ENCODE data around the gene TMEM9. TPM values are rescaled to one million over a fixed set of nuclear protein-coding genes. Genes with fewer than 3 reads are reported as not detected.

Gene TMEM9
- total RNA-seq, 6 experiments from 2014 or later = 60.3 to 72.7 (median 64.9) TPM

- H3K27ac Mint-ChIP-seq = no peak overlapping the region
- DNase-seq = no peak
- H3K9me3 Mint-ChIP-seq = no peaks in the 10 kb centered on the region
- no peaks in the 10 kb centered on the region for H3K36me3 Mint-ChIP-seq (ENCODE audit: low read depth)
- peaks cover 15% of the 10 kb centered on the region for H3K4me1 Mint-ChIP-seq (ENCODE audit: low read depth)
- peak; percentile 25; the same call in 1 of the 2 replicates for TF ChIP-seq CTCF (IDR thresholded peaks at IDR 0.05)
- H3K4me3 Mint-ChIP-seq = no peak overlapping the region
- H3K27me3 Mint-ChIP-seq (ENCODE audit: insufficient read depth) = peaks cover 25% of the 10 kb centered on the region
Observed at GRCh38 chr1:201185123-201185453, 30.8 kb upstream of the TMEM9 start.

GRCh38 chr1:201184307-201185122 is 30.2 kb upstream of the TMEM9 start:
- Mint-ChIP-seq H3K4me1 (ENCODE audit: low read depth) (peaks cover 15% of the 10 kb centered on the region), H3K4me3 (no peak overlapping the region), H3K27ac (no peak overlapping the region), H3K9me3 (no peaks in the 10 kb centered on the region), H3K27me3 (ENCODE audit: insufficient read depth) (peaks cover 26% of the 10 kb centered on the region), H3K36me3 (ENCODE audit: low read depth) (no peaks in the 10 kb centered on the region)
- peak; percentile 84 for DNase-seq
- peak; percentile 80 for TF ChIP-seq CTCF (IDR thresholded peaks at IDR 0.05)

GRCh38 chr1:201183753-201184152 is 29.5 kb upstream of the TMEM9 start:
- no peak for DNase-seq
- Mint-ChIP-seq H3K4me1 (ENCODE audit: low read depth) (peaks cover 15% of the 10 kb centered on the region), H3K4me3 (no peak overlapping the region), H3K36me3 (ENCODE audit: low read depth) (no peaks in the 10 kb centered on the region), H3K9me3 (no peaks in the 10 kb centered on the region; the same call in 1 of the 2 replicates), H3K27ac (no peak overlapping the region), H3K27me3 (ENCODE audit: insufficient read depth) (peaks cover 25% of the 10 kb centered on the region)
- no peak for TF ChIP-seq CTCF (IDR thresholded peaks at IDR 0.05)

- TF ChIP-seq CTCF (IDR thresholded peaks at IDR 0.05) = no peak
- H3K4me1 Mint-ChIP-seq (ENCODE audit: low read depth) = peaks cover 15% of the 10 kb centered on the region
- H3K27ac Mint-ChIP-seq = no peak overlapping the region
- DNase-seq = no peak
- no peak overlapping the region for H3K4me3 Mint-ChIP-seq
- peaks cover 29% of the 10 kb centered on the region for H3K27me3 Mint-ChIP-seq (ENCODE audit: insufficient read depth)
- no peaks in the 10 kb centered on the region for H3K36me3 Mint-ChIP-seq (ENCODE audit: low read depth)
- no peaks in the 10 kb centered on the region; the same call in 1 of the 2 replicates for H3K9me3 Mint-ChIP-seq
Observed at GRCh38 chr1:201183209-201183608, 28.9 kb upstream of the TMEM9 start.

GRCh38 chr1:201181726-201182125 is 27.5 kb upstream of the TMEM9 start:
- no peak overlapping the region for H3K27ac Mint-ChIP-seq
- no peak for DNase-seq
- peaks cover 22% of the 10 kb centered on the region for H3K4me1 Mint-ChIP-seq (ENCODE audit: low read depth)
- peaks cover 27% of the 10 kb centered on the region for H3K27me3 Mint-ChIP-seq (ENCODE audit: insufficient read depth)
- no peak for TF ChIP-seq CTCF (IDR thresholded peaks at IDR 0.05)
- no peaks in the 10 kb centered on the region for H3K36me3 Mint-ChIP-seq (ENCODE audit: low read depth)
- no peaks in the 10 kb centered on the region; the same call in 1 of the 2 replicates for H3K9me3 Mint-ChIP-seq
- H3K4me3 Mint-ChIP-seq = no peak overlapping the region

Measured in HFFc6 (cell line).